CD4-positive, CD25-positive, alpha-beta regulatory T cell (primary cell): ENCODE measurements around the gene SLC35B1. TPM values are rescaled to one million over a fixed set of nuclear protein-coding genes. Genes with fewer than 3 reads are reported as not detected.

Source experiments
- ATAC-seq, 2 donors: fragments of 150-1000 bp; cut with Tn5 transposase; one replicate each; pipeline ENCODE4 v1.10.0; 2021; ENCODE audit warnings: low read depth in 2 of 2, moderate number of reproducible peaks in 2 of 2, moderate library complexity in 1 of 2
- DNase-seq, 3 donors: peaks; one replicate each; pipeline versions ENCODE4 v3.0.0 to v3.0.0-alpha.2; 2012 to 2022; ENCODE audit warnings: mixed read lengths in 1 of 3
- H3K27ac ChIP-seq: one replicate; pipeline ENCODE4 v1.7.0; 2013; ENCODE audit warnings: mild to moderate bottlenecking, low read length; ENCODE audit not compliant: insufficient read depth, poor library complexity, severe bottlenecking
- H3K27me3 ChIP-seq: one replicate; pipeline ENCODE4 v1.7.0; 2013; ENCODE audit warnings: low read length; ENCODE audit not compliant: control insufficient read depth, insufficient read depth
- H3K36me3 ChIP-seq: one replicate; pipeline ENCODE4 v1.7.0; 2013; ENCODE audit warnings: mild to moderate bottlenecking, low read length, moderate library complexity; ENCODE audit not compliant: control insufficient read depth, insufficient read depth
- H3K4me1 ChIP-seq: 2 replicates; pipeline ENCODE4 v1.7.0; 2013; ENCODE audit warnings: mild to moderate bottlenecking, low read length; ENCODE audit not compliant: insufficient read depth, control insufficient read depth, poor library complexity, severe bottlenecking
- H3K4me3 ChIP-seq: one replicate; pipeline ENCODE4 v1.7.0; 2013; ENCODE audit warnings: low read depth, mild to moderate bottlenecking, low read length, moderate library complexity
- H3K9me3 ChIP-seq, 2 experiments: 1 replicate in 1 of 2; 2 replicates in 1 of 2; pipeline ENCODE4 v1.7.0; 2013; ENCODE audit warnings: low read length in 2 of 2, mild to moderate bottlenecking in 1 of 2, moderate library complexity in 1 of 2; ENCODE audit not compliant: control insufficient read depth in 2 of 2
- H3K27ac Mint-ChIP-seq, 3 donors: one replicate each; pipeline ENCODE4 v1.8.0; 2020 to 2022; ENCODE audit warnings: mild to moderate bottlenecking in 3 of 3, mixed read lengths in 3 of 3, moderate library complexity in 2 of 3
- H3K27me3 Mint-ChIP-seq: one replicate; pipeline ENCODE4 v1.8.0; 2022; ENCODE audit warnings: mild to moderate bottlenecking, mixed read lengths
- H3K36me3 Mint-ChIP-seq: one replicate; pipeline ENCODE4 v1.8.0; 2020; ENCODE audit warnings: mixed read lengths
- H3K4me1 Mint-ChIP-seq, 4 donors: one replicate each; pipeline ENCODE4 v1.8.0; 2020 to 2022; ENCODE audit warnings: mixed read lengths in 4 of 4, mild to moderate bottlenecking in 1 of 4
- H3K4me3 Mint-ChIP-seq, 4 donors: one replicate each; pipeline ENCODE4 v1.8.0; 2020 to 2022; ENCODE audit warnings: mild to moderate bottlenecking in 4 of 4, mixed read lengths in 4 of 4, moderate library complexity in 3 of 4
- H3K9me3 Mint-ChIP-seq, 7 donors: one replicate each; pipeline ENCODE4 v1.8.0; 2020 to 2022; ENCODE audit warnings: mixed read lengths in 7 of 7, mild to moderate bottlenecking in 3 of 7, moderate library complexity in 2 of 7
- polyA plus RNA-seq, 4 donors: library from polyadenylated mRNA; unstranded; fragments of 300-500 nt; fragmentation: Illumina TruSeq; gene quantifications; one replicate each; pipeline ENCODE4 v1.2.3, GENCODE V29; 2021
- total RNA-seq: library from RNA; stranded (reverse); gene quantifications from one replicate; pipeline ENCODE4 v1.2.3, GENCODE V29; 2022

The SLC35B1 gene
- total and polyA plus RNA-seq, 5 donors from 2014 or later, result 28.2 to 51.8 (median 34.4) TPM

DNA sequence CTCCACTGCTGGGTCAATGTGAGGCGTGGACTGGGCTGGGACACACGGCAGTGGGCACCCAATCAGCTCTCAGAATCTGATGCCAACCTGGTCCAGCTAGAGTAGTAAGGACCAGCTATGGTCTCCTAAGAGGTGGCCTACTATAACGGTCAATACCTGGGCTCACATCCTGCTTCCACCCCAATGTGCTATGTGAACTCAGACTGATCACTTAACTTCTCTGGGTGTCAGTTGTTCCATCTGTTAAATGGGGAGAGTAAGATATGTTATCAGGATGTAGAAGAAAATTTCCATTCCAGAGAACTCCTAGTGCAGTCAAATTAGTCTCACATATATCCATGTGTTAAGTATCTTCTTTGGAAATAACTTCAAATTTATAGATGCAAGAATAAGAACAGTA is 42.0 kb upstream of the SLC35B1 start:
- H3K4me1 ChIP-seq, result peaks cover 92% of the 10 kb centered on the region
- Mint-ChIP-seq H3K4me3 (peak overlapping the region; percentile 26 to 87 (median 38)), H3K4me1 (peaks cover 8 to 96% (median 73%) of the 10 kb centered on the region in 4 donors), H3K27me3 (no peaks in the 10 kb centered on the region), H3K9me3 (no peaks in the 10 kb centered on the region), H3K36me3 (peaks cover 27% of the 10 kb centered on the region), H3K27ac (peak overlapping the region; percentile 95 to 99 (median 97))
- no peaks in the 10 kb centered on the region for H3K9me3 ChIP-seq
- no peaks in the 10 kb centered on the region for H3K27me3 ChIP-seq
- ATAC-seq (no peak), DNase-seq (no peak)
- peak overlapping the region; percentile 94 for H3K27ac ChIP-seq
- peaks cover 20% of the 10 kb centered on the region for H3K36me3 ChIP-seq
- H3K4me3 ChIP-seq, result peak overlapping the region; percentile 4

DNA sequence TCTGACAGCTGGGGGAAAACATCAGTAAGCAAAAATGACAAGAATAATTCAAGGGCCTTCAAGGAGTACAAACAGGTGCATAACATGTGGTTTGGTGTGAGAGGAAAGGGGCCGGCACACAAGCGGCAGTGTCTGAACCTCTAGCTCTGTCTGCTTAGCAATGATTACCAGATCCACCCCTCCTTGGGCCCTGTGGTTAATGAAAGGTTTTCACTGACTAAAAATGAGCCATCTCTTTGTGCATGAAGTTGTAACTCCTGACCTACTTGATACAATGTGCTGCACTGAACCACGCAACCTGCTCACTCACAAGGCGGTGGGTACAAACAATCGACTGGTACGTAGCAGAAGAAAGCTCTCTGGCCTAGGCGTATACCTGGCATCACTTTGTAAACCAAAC is 41.0 kb upstream of the SLC35B1 start:
- Mint-ChIP-seq H3K27me3 (no peaks in the 10 kb centered on the region), H3K36me3 (peaks cover 24% of the 10 kb centered on the region), H3K4me3 (peak overlapping the region; percentile 70 to 87 (median 78)), H3K27ac (peak overlapping the region; percentile 95 to 99 (median 97)), H3K4me1 (peaks cover 8 to 93% (median 69%) of the 10 kb centered on the region in 4 donors), H3K9me3 (no peaks in the 10 kb centered on the region)
- no peaks in the 10 kb centered on the region for H3K27me3 ChIP-seq
- ATAC-seq, result peak; percentile 80 to 85
- H3K27ac ChIP-seq, result peak overlapping the region; percentile 94
- DNase-seq, result peak; percentile 48 to 91 (median 80)
- peak overlapping the region; percentile 83 for H3K4me3 ChIP-seq
- peaks cover 22% of the 10 kb centered on the region for H3K36me3 ChIP-seq
- H3K9me3 ChIP-seq, result no peaks in the 10 kb centered on the region
- peaks cover 92% of the 10 kb centered on the region for H3K4me1 ChIP-seq

GRCh38 chr17:49748223-49748622 is 40.5 kb upstream of the SLC35B1 start:
- peaks cover 21% of the 10 kb centered on the region for H3K36me3 ChIP-seq
- ATAC-seq, result no peak
- Mint-ChIP-seq H3K27me3 (no peaks in the 10 kb centered on the region), H3K4me1 (peaks cover 8 to 90% (median 66%) of the 10 kb centered on the region in 4 donors), H3K27ac (peak overlapping the region; percentile 95 to 99 (median 97)), H3K36me3 (peaks cover 18% of the 10 kb centered on the region), H3K9me3 (no peaks in the 10 kb centered on the region), H3K4me3 (peak overlapping the region; percentile 70 to 87 (median 78))
- H3K4me1 ChIP-seq, result peaks cover 93% of the 10 kb centered on the region
- peak in 1 of 3 donors; percentile 42 for DNase-seq
- H3K27ac ChIP-seq, result peak overlapping the region; percentile 94
- no peaks in the 10 kb centered on the region for H3K27me3 ChIP-seq
- H3K9me3 ChIP-seq, result no peaks in the 10 kb centered on the region
- H3K4me3 ChIP-seq, result peak overlapping the region; percentile 83

- Histone ChIP-seq H3K36me3 (peaks cover 19% of the 10 kb centered on the region), H3K4me1 (peaks cover 93% of the 10 kb centered on the region), H3K4me3 (peak overlapping the region; percentile 83), H3K9me3 (no peaks in the 10 kb centered on the region), H3K27ac (peak overlapping the region; percentile 94), H3K27me3 (no peaks in the 10 kb centered on the region)
- Mint-ChIP-seq H3K27me3 (no peaks in the 10 kb centered on the region), H3K27ac (peak overlapping the region; percentile 95 to 99 (median 97)), H3K4me1 (peaks cover 8 to 90% (median 66%) of the 10 kb centered on the region in 4 donors), H3K4me3 (peak overlapping the region; percentile 70 to 87 (median 78)), H3K9me3 (no peaks in the 10 kb centered on the region), H3K36me3 (peaks cover 21% of the 10 kb centered on the region)
- ATAC-seq, result no peak
- DNase-seq, result no peak
These were observed 39.9 kb upstream of the SLC35B1 start for GRCh38 chr17:49747632-49748031.

GRCh38 chr17:49746791-49747490 is 39.2 kb upstream of the SLC35B1 start:
- Histone ChIP-seq H3K4me3 (peak overlapping the region; percentile 83), H3K4me1 (peaks cover 93% of the 10 kb centered on the region), H3K9me3 (no peaks in the 10 kb centered on the region), H3K27ac (peak overlapping the region; percentile 94), H3K27me3 (no peaks in the 10 kb centered on the region), H3K36me3 (peaks cover 12% of the 10 kb centered on the region)
- no peaks in the 10 kb centered on the region for H3K9me3 Mint-ChIP-seq
- H3K27ac Mint-ChIP-seq, result peak overlapping the region; percentile 95 to 99 (median 97)
- peaks cover 28% of the 10 kb centered on the region for H3K36me3 Mint-ChIP-seq
- ATAC-seq (peak; percentile 73 to 76), DNase-seq (peak; percentile 23 to 77 (median 66))
- H3K4me1 Mint-ChIP-seq, result peaks cover 15 to 90% (median 66%) of the 10 kb centered on the region in 4 donors
- H3K27me3 Mint-ChIP-seq, result no peaks in the 10 kb centered on the region
- peak overlapping the region; percentile 70 to 87 (median 78) for H3K4me3 Mint-ChIP-seq

- ATAC-seq, result no peak
- Histone ChIP-seq H3K4me3 (peak overlapping the region; percentile 83), H3K4me1 (peaks cover 100% of the 10 kb centered on the region), H3K9me3 (no peaks in the 10 kb centered on the region), H3K27me3 (no peaks in the 10 kb centered on the region), H3K36me3 (peaks cover 12% of the 10 kb centered on the region), H3K27ac (peak overlapping the region; percentile 94)
- peak overlapping the region; percentile 95 to 99 (median 97) for H3K27ac Mint-ChIP-seq
- peaks cover 0 to 3% (median 0%) of the 10 kb centered on the region in 7 donors for H3K9me3 Mint-ChIP-seq
- H3K4me3 Mint-ChIP-seq, result peak overlapping the region; percentile 70 to 87 (median 78)
- H3K27me3 Mint-ChIP-seq, result no peaks in the 10 kb centered on the region
- H3K36me3 Mint-ChIP-seq, result peaks cover 40% of the 10 kb centered on the region
- peaks cover 19 to 93% (median 72%) of the 10 kb centered on the region in 4 donors for H3K4me1 Mint-ChIP-seq
- no peak for DNase-seq
These were observed 37.7 kb upstream of the SLC35B1 start for GRCh38 chr17:49745175-49746139.

GRCh38 chr17:49742166-49742638 is 34.4 kb upstream of the SLC35B1 start:
- DNase-seq (peak in 2 of 3 donors; percentile 38 to 70), ATAC-seq (no peak)
- no peaks in the 10 kb centered on the region for H3K27me3 Mint-ChIP-seq
- Histone ChIP-seq H3K9me3 (no peaks in the 10 kb centered on the region), H3K27me3 (no peaks in the 10 kb centered on the region), H3K36me3 (peaks cover 12% of the 10 kb centered on the region), H3K4me3 (peak overlapping the region; percentile 99), H3K27ac (peak overlapping the region; percentile 98), H3K4me1 (peaks cover 94% of the 10 kb centered on the region)
- peak overlapping the region; percentile 92 to 99 (median 96) for H3K4me3 Mint-ChIP-seq
- peaks cover 41% of the 10 kb centered on the region for H3K36me3 Mint-ChIP-seq
- H3K4me1 Mint-ChIP-seq, result peaks cover 25 to 89% (median 66%) of the 10 kb centered on the region in 4 donors
- H3K27ac Mint-ChIP-seq, result peak overlapping the region; percentile 98 to 100 (median 99)
- H3K9me3 Mint-ChIP-seq, result peaks cover 0 to 3% (median 0%) of the 10 kb centered on the region in 7 donors
